Lower leg skin (tissue), 4 donors: ENCODE measurements around the gene CTDSPL2. TPM values are rescaled to one million over a fixed set of nuclear protein-coding genes. Genes with fewer than 3 reads are reported as not detected.

ENCODE experiments used
- DNase-seq, 2 donors: peaks; one replicate each; pipeline ENCODE4 v3.0.0-alpha.2; 2019; ENCODE audit warnings: low spot score in 2 of 2
- H3K4me3 ChIP-seq: fragments of 200-600 bp; sonication (generic); 2 replicates; pipeline ENCODE4 v1.5.1; 2017; ENCODE audit warnings: mild to moderate bottlenecking, low read depth; ENCODE audit not compliant: poor library complexity, severe bottlenecking
- CTCF ChIP-seq, 3 donors: fragments of 450-650 bp; IDR thresholded peaks; one replicate each; pipeline ENCODE4 v1.5.1; 2016; ENCODE audit warnings: antibody characterized with exemption in 3 of 3, mild to moderate bottlenecking in 3 of 3, moderate library complexity in 2 of 3
- POLR2A ChIP-seq, 2 donors: fragments of 450-650 bp; IDR thresholded peaks; one replicate each; pipeline ENCODE4 v1.6.1; 2016 to 2017; ENCODE audit warnings: antibody characterized with exemption in 2 of 2, mild to moderate bottlenecking in 1 of 2, moderate library complexity in 1 of 2
- WGBS, 2 donors: methylation state at CpG; one replicate each; pipeline ENCODE4 v1.1.5; 2018; 5-methylcytosine and 5-hydroxymethylcytosine counted together
- intact Hi-C: fragments of 100-400 bp; cut with DNase I; formaldehyde crosslinking; loops from one replicate; pipeline ENCODE4 v1.15.0; 2023; ENCODE audit warnings: low total_unique reads
- total RNA-seq, 4 donors: library from RNA; depleted of rRNA; stranded (reverse); fragments of >200 nt; gene quantifications; one replicate each; pipeline ENCODE4 v1.1.0, GENCODE V29; 2016

CTDSPL2 gene
- total RNA-seq, 4 donors from 2014 or later, result 26.5 to 54.2 (median 45.9) TPM

GRCh38 chr15:44489464-44489863 lies 62.0 kb downstream of the CTDSPL2 start:
- H3K4me3 ChIP-seq, result no peak overlapping the region
- 67% methylated on average over 1 of the region's 1 CpG for WGBS, 2 donors

GRCh38 chr15:44490622-44491021 lies 63.2 kb downstream of the CTDSPL2 start:
- 74 to 83% methylated on average over 3 of the region's 3 CpGs for WGBS, 2 donors
- no peak for DNase-seq
- TF ChIP-seq CTCF (IDR thresholded peaks at IDR 0.05) (no peak), POLR2A (IDR thresholded peaks at IDR 0.05) (no peak)
- intact Hi-C loops, result no loop called here
- H3K4me3 ChIP-seq, result no peak overlapping the region

More at GRCh38 chr15:44489464-44489863, 62.0 kb downstream of the CTDSPL2 start:
- intact Hi-C loops, result no loop called here
- TF ChIP-seq CTCF (IDR thresholded peaks at IDR 0.05) (no peak), POLR2A (IDR thresholded peaks at IDR 0.05) (no peak)
- no peak for DNase-seq

- WGBS, 2 donors, result 94 to 98% methylated on average over 7 of the region's 7 CpGs
- DNase-seq, result no peak
- intact Hi-C loops, result no loop called here
These were observed 64.6 kb downstream of the CTDSPL2 start for GRCh38 chr15:44492040-44492439.

GRCh38 chr15:44492672-44493071 lies 65.2 kb downstream of the CTDSPL2 start:
- intact Hi-C loops, result no loop called here
- 86 to 89% methylated on average over 3 of the region's 3 CpGs for WGBS, 2 donors
- no peak overlapping the region for H3K4me3 ChIP-seq
- TF ChIP-seq CTCF (IDR thresholded peaks at IDR 0.05), result no peak
- TF ChIP-seq POLR2A (IDR thresholded peaks at IDR 0.05), result no peak
- DNase-seq, result no peak

More at GRCh38 chr15:44492040-44492439, 64.6 kb downstream of the CTDSPL2 start:
- TF ChIP-seq CTCF (IDR thresholded peaks at IDR 0.05) (no peak), POLR2A (IDR thresholded peaks at IDR 0.05) (no peak)
- H3K4me3 ChIP-seq, result no peak overlapping the region

GRCh38 chr15:44495562-44495961 lies 68.1 kb downstream of the CTDSPL2 start:
- no peak for TF ChIP-seq POLR2A (IDR thresholded peaks at IDR 0.05)
- TF ChIP-seq CTCF (IDR thresholded peaks at IDR 0.05), result no peak
- DNase-seq, result no peak
- 92 to 94% methylated on average over 8 of the region's 8 CpGs for WGBS, 2 donors
- intact Hi-C loops, result no loop called here
- H3K4me3 ChIP-seq, result no peak overlapping the region

GRCh38 chr15:44500555-44500954 lies 73.1 kb downstream of the CTDSPL2 start:
- no peak for DNase-seq
- WGBS, 2 donors, result 72 to 76% methylated on average over 3 of the region's 3 CpGs
- no peak overlapping the region for H3K4me3 ChIP-seq
- intact Hi-C loops, result no loop called here
- no peak for TF ChIP-seq POLR2A (IDR thresholded peaks at IDR 0.05)
- no peak for TF ChIP-seq CTCF (IDR thresholded peaks at IDR 0.05)
